Peyer's patch (tissue), 4 donors: ENCODE measurements around the gene PPP1R14D.

Source experiments
- CTCF ChIP-seq, 6 experiments: fragments of 450-650 bp in 4 of 6; fragments of 200-600 bp in 2 of 6; sonication (generic) in 1 of 6; IDR thresholded peaks; one replicate each; pipeline ENCODE4 v1.5.1; 2017 to 2019; ENCODE audit warnings: antibody characterized with exemption in 6 of 6, mild to moderate bottlenecking in 3 of 6, moderate library complexity in 1 of 6
- POLR2A ChIP-seq, 2 donors: fragments of 450-650 bp; IDR thresholded peaks; one replicate each; pipeline ENCODE4 v1.5.1; 2017; ENCODE audit warnings: antibody characterized with exemption in 2 of 2, mild to moderate bottlenecking in 2 of 2, moderate library complexity in 2 of 2

- TF ChIP-seq CTCF (IDR thresholded peaks at IDR 0.05) = no peak
- TF ChIP-seq POLR2A (IDR thresholded peaks at IDR 0.05) = no peak
Measured at GRCh38 chr15:40808861-40809450, 19.6 kb downstream of the PPP1R14D start.
